ENCODE results near the gene ZFYVE9.
A peak's percentile ranks its signal among the peaks of the same experiment; 100 is the strongest.
"Not testable (repeated sequence)": the region's sequence is repeated elsewhere in the genome, so short reads cannot be mapped to it uniquely, and the experiment has no call there.

ZFYVE9 gene

GRCh38 chr1:52345252-52345651, 203.4 kb downstream of the ZFYVE9 start:
- DNase-seq (ENCODE audit: low spot score): no peak

- no peak for DNase-seq (ENCODE audit: low spot score)
These were observed 204.8 kb downstream of the ZFYVE9 start for GRCh38 chr1:52346653-52347052.

- no peak for DNase-seq (ENCODE audit: low spot score)
These were observed 206.9 kb downstream of the ZFYVE9 start for GRCh38 chr1:52348704-52349300.

- no peak for DNase-seq (ENCODE audit: low spot score)
These were observed 210.8 kb downstream of the ZFYVE9 start for GRCh38 chr1:52352690-52353089.

GRCh38 chr1:52355436-52355835, 213.5 kb downstream of the ZFYVE9 start:
- no peak for DNase-seq (ENCODE audit: low spot score)

- no peak for DNase-seq (ENCODE audit: low spot score)
These were observed 214.1 kb downstream of the ZFYVE9 start for GRCh38 chr1:52355847-52356505.

GRCh38 chr1:52356818-52357355, 215.0 kb downstream of the ZFYVE9 start:
- DNase-seq (ENCODE audit: low spot score): no peak

- no peak for DNase-seq (ENCODE audit: low spot score)
These were observed 215.5 kb downstream of the ZFYVE9 start for GRCh38 chr1:52357397-52357796.

GRCh38 chr1:52358851-52359497, 217.1 kb downstream of the ZFYVE9 start:
- DNase-seq (ENCODE audit: low spot score): no peak

GRCh38 chr1:52359676-52360594, 218.0 kb downstream of the ZFYVE9 start:
- no peak for DNase-seq (ENCODE audit: low spot score)

GRCh38 chr1:52360595-52360968, 218.7 kb downstream of the ZFYVE9 start:
- no peak for DNase-seq (ENCODE audit: low spot score)

GRCh38 chr1:52364235-52364839, 222.4 kb downstream of the ZFYVE9 start:
- no peak for DNase-seq (ENCODE audit: low spot score)

GRCh38 chr1:52365071-52365745, 223.3 kb downstream of the ZFYVE9 start:
- no peak for DNase-seq (ENCODE audit: low spot score)

GRCh38 chr1:52365746-52366516, 224.0 kb downstream of the ZFYVE9 start, which contains the start of gene CC2D1B:
CC2D1B (minus strand) TSS chr1:52366205; CDS start chr1:52364620, 1,585 bp downstream.
- peak; percentile 100 for DNase-seq (ENCODE audit: low spot score)

GRCh38 chr1:52366517-52366827, 224.6 kb downstream of the ZFYVE9 start:
- DNase-seq (ENCODE audit: low spot score): no peak

- DNase-seq (ENCODE audit: low spot score): no peak
These were observed 225.4 kb downstream of the ZFYVE9 start for GRCh38 chr1:52367272-52367671.

- peak; percentile 62 for DNase-seq (ENCODE audit: low spot score)
These were observed 226.7 kb downstream of the ZFYVE9 start for GRCh38 chr1:52368383-52369172.

- not testable (repeated sequence) for DNase-seq (ENCODE audit: low spot score)
These were observed 228.0 kb downstream of the ZFYVE9 start for GRCh38 chr1:52369851-52370250.

- no peak for DNase-seq (ENCODE audit: low spot score)
These were observed 243.5 kb downstream of the ZFYVE9 start for GRCh38 chr1:52385376-52385775.

- DNase-seq (ENCODE audit: low spot score): no peak
These were observed 244.6 kb downstream of the ZFYVE9 start for GRCh38 chr1:52386458-52386857.
